ENCODE measurements around the gene EXOC4. TPM values are rescaled to one million over a fixed set of nuclear protein-coding genes. Genes with fewer than 3 reads are reported as not detected.

EXOC4 gene
- total RNA-seq, 4 donors from 2014 or later = 30.7 to 62.4 (median 40.4) TPM

- Histone ChIP-seq H3K9me3 (no peaks in the 10 kb centered on the region), H3K36me3 (no peaks in the 10 kb centered on the region), H3K27me3 (no peaks in the 10 kb centered on the region), H3K27ac (no peak overlapping the region), H3K4me3 (no peak overlapping the region), H3K4me1 (no peaks in the 10 kb centered on the region)
- intact Hi-C loops (cut with DNase I) = no loop called here
- no peak for TF ChIP-seq CTCF (IDR thresholded peaks at IDR 0.05)
- no peak for TF ChIP-seq POLR2A (IDR thresholded peaks at IDR 0.05)
- DNase-seq = no peak
- whole genome bisulfite sequencing, 2 donors = 93 to 100% methylated on average over 1 of the region's 1 CpG
Measured at GRCh38 chr7:133623721-133624120, 370.8 kb downstream of the EXOC4 start.

- DNase-seq = no peak
Measured at GRCh38 chr7:133625046-133625445, 372.2 kb downstream of the EXOC4 start.

GRCh38 chr7:133629701-133630100 is 376.8 kb downstream of the EXOC4 start:
- Histone ChIP-seq H3K4me1 (peaks cover 0 to 11% (median 4%) of the 10 kb centered on the region in 3 donors), H3K4me3 (no peak overlapping the region), H3K36me3 (peaks cover 0 to 17% (median 0%) of the 10 kb centered on the region in 3 donors), H3K27ac (no peak overlapping the region), H3K27me3 (no peaks in the 10 kb centered on the region), H3K9me3 (no peaks in the 10 kb centered on the region)
- no peak for DNase-seq
- TF ChIP-seq CTCF (IDR thresholded peaks at IDR 0.05) (no peak), POLR2A (IDR thresholded peaks at IDR 0.05) (no peak)
- WGBS, 2 donors = 59 to 74% methylated on average over 4 to 5 of the region's 5 CpGs
- intact Hi-C loops (cut with DNase I) = no loop called here

More at GRCh38 chr7:133625046-133625445, 372.2 kb downstream of the EXOC4 start:
- no peaks in the 10 kb centered on the region for H3K9me3 ChIP-seq
- 88 to 89% methylated on average over 3 of the region's 3 CpGs for WGBS, 2 donors
- peaks cover 0 to 5% (median 0%) of the 10 kb centered on the region in 3 donors for H3K36me3 ChIP-seq
- no peaks in the 10 kb centered on the region for H3K27me3 ChIP-seq
- H3K27ac ChIP-seq = no peak overlapping the region
- no peak overlapping the region for H3K4me3 ChIP-seq
- TF ChIP-seq POLR2A (IDR thresholded peaks at IDR 0.05) (no peak), CTCF (IDR thresholded peaks at IDR 0.05) (no peak)
- no peaks in the 10 kb centered on the region for H3K4me1 ChIP-seq
- intact Hi-C loops (cut with DNase I) = no loop called here

GRCh38 chr7:133633055-133633454 is 380.2 kb downstream of the EXOC4 start:
- WGBS, 2 donors = 32 to 47% methylated on average over 1 of the region's 2 CpGs

GRCh38 chr7:133635541-133635940 is 382.7 kb downstream of the EXOC4 start:
- Histone ChIP-seq H3K9me3 (no peaks in the 10 kb centered on the region), H3K4me3 (no peak overlapping the region), H3K4me1 (peaks cover 0 to 22% (median 4%) of the 10 kb centered on the region in 3 donors), H3K27me3 (no peaks in the 10 kb centered on the region), H3K27ac (no peak overlapping the region), H3K36me3 (peaks cover 0 to 7% (median 0%) of the 10 kb centered on the region in 3 donors)
- DNase-seq = no peak
- WGBS, 2 donors = 91 to 100% methylated on average over 1 of the region's 1 CpG
- TF ChIP-seq CTCF (IDR thresholded peaks at IDR 0.05) = no peak
- TF ChIP-seq POLR2A (IDR thresholded peaks at IDR 0.05) = no peak
- intact Hi-C loops (cut with DNase I) = no loop called here

More at GRCh38 chr7:133633055-133633454, 380.2 kb downstream of the EXOC4 start:
- no peak for TF ChIP-seq CTCF (IDR thresholded peaks at IDR 0.05)
- TF ChIP-seq POLR2A (IDR thresholded peaks at IDR 0.05) = no peak
- Histone ChIP-seq H3K4me1 (peaks cover 0 to 22% (median 4%) of the 10 kb centered on the region in 3 donors), H3K27me3 (no peaks in the 10 kb centered on the region), H3K9me3 (no peaks in the 10 kb centered on the region), H3K4me3 (peak overlapping the region in 2 of 4 donors; percentile 3 to 26), H3K36me3 (peaks cover 0 to 17% (median 0%) of the 10 kb centered on the region in 3 donors), H3K27ac (peak overlapping the region in 3 of 4 donors; percentile 58 to 70 (median 63))
- intact Hi-C loops (cut with DNase I) = no loop called here
- no peak for DNase-seq
